ENCODE measurements around the gene ETNPPL. TPM values are rescaled to one million over a fixed set of nuclear protein-coding genes. Genes with fewer than 3 reads are reported as not detected.

The ETNPPL gene
- total and polyA plus RNA-seq, 2 donors (not counting 3 experiments of a cell fraction or from before 2014, with no cell fraction given): not detected

GRCh38 chr4:108788731-108789130 is 25.9 kb upstream of the ETNPPL start:
- POLR2A ChIA-PET: no interaction called here
- Histone ChIP-seq H3K79me2 (ENCODE audit: control insufficient read depth, insufficient read depth, low read length) (no peaks in the 10 kb centered on the region), H3K4me3 (replicated peaks in 1 of 3; ENCODE audit: insufficient read depth in 1 of 3, low read depth in 1 of 3, low read length in 3 of 3) (no peak overlapping the region), H3K27ac (ENCODE audit: insufficient read depth, low read depth, low read length) (no peak overlapping the region), H3K9me1 (replicated peaks; ENCODE audit: control insufficient read depth, extremely low read depth, insufficient read depth, low read length) (no peaks in the 10 kb centered on the region), H3K36me3 (ENCODE audit: control insufficient read depth in 2 of 2, extremely low read depth in 1 of 2, insufficient read depth in 2 of 2, low read length in 2 of 2) (no peaks in the 10 kb centered on the region), H4K20me1 (replicated peaks; ENCODE audit: control insufficient read depth, extremely low read depth, insufficient read depth, low read length) (no peaks in the 10 kb centered on the region), H3K4me2 (ENCODE audit: insufficient read depth, low read length) (no peak overlapping the region), H3K9ac (replicated peaks; ENCODE audit: extremely low read depth, insufficient read depth, low read length) (no peak overlapping the region), H3K27me3 (ENCODE audit: control insufficient read depth in 2 of 2, insufficient read depth in 2 of 2, low read length in 2 of 2) (no peaks in the 10 kb centered on the region), H3K9me3 (replicated peaks; ENCODE audit: control insufficient read depth, insufficient read depth, low read length) (no peaks in the 10 kb centered on the region), H2AFZ (ENCODE audit: low read depth, low read length) (no peak overlapping the region), H3K4me1 (ENCODE audit: control insufficient read depth, extremely low read depth, insufficient read depth, low read length) (no peaks in the 10 kb centered on the region)
- no peak for FAIRE-seq
- intact Hi-C loops (cut with micrococcal nuclease) (no loop called here), dilution Hi-C loops (cut with MboI; ENCODE audit: extremely low pct_ligation_motif_present, low sequenced_read_pairs) (no loop called here)
- DNase-seq (ENCODE audit: low read depth, low spot score): no peak
- BruUV-seq (replicated peaks): no TSS peak
- TF ChIP-seq GATA2 (IDR thresholded peaks at IDR 0.05; ENCODE audit: insufficient read depth, insufficient read length, low read depth, low read length) (no peak), POLR2AphosphoS5 (IDR thresholded peaks at IDR 0.05; ENCODE audit: insufficient read depth, low read depth, low read length) (no peak), EZH2 (IDR thresholded peaks at IDR 0.05; ENCODE audit: borderline replicate concordance, low read depth, low read length, severe bottlenecking) (no peak), POLR2A (IDR thresholded peaks at IDR 0.05; ENCODE audit: low read depth, low read length) (no peak), MYC (IDR thresholded peaks at IDR 0.05; ENCODE audit: low read depth, low read length) (no peak), MAX (IDR thresholded peaks at IDR 0.05; ENCODE audit: insufficient read depth, insufficient read length) (no peak), FOS (IDR thresholded peaks at IDR 0.05; ENCODE audit: borderline replicate concordance, insufficient read depth, low read length) (no peak), CTCF (IDR thresholded peaks at IDR 0.05; ENCODE audit: extremely low read depth in 1 of 2, insufficient read depth in 1 of 2, low read depth in 1 of 2, low read length in 2 of 2) (no peak), JUN (IDR thresholded peaks at IDR 0.05; ENCODE audit: borderline replicate concordance, insufficient read depth, insufficient read length, low read depth) (no peak)
- CTCF ChIA-PET: no interaction called here

All from endothelial cell of umbilical vein (primary cell).